ENCODE measurements around the gene TTLL9.

DNA sequence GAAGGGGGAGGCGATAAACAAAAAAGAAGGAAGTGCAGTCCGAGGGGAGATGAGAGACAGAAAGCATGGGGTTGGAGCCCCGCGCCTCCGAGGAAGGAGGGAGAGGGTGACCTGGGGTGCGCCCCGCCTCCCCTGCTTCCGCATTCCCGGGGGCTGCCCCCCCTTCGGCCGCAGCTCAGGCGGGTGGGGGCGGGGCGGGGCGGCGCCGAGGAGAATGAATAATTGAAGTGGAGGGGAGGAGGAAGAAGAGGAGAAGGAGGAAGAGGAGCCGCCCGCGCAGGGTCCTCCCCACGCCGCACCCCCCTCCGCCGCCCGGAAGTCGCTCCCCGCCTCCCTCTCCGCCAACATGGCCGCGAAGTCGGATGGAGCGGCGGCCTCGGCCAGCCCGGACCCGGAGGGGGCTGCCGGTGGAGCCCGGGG, 97.4 kb downstream of the TTLL9 start, which contains the start of gene XKR7:
- TF ChIP-seq, protein P1, sequence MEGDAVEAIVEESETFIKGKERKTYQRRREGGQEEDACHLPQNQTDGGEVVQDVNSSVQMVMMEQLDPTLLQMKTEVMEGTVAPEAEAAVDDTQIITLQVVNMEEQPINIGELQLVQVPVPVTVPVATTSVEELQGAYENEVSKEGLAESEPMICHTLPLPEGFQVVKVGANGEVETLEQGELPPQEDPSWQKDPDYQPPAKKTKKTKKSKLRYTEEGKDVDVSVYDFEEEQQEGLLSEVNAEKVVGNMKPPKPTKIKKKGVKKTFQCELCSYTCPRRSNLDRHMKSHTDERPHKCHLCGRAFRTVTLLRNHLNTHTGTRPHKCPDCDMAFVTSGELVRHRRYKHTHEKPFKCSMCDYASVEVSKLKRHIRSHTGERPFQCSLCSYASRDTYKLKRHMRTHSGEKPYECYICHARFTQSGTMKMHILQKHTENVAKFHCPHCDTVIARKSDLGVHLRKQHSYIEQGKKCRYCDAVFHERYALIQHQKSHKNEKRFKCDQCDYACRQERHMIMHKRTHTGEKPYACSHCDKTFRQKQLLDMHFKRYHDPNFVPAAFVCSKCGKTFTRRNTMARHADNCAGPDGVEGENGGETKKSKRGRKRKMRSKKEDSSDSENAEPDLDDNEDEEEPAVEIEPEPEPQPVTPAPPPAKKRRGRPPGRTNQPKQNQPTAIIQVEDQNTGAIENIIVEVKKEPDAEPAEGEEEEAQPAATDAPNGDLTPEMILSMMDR (IDR thresholded peaks at IDR 0.05; ENCODE audit: low read depth, low read length): no peak
- no peak for TF ChIP-seq POLR2A (IDR thresholded peaks at IDR 0.05; ENCODE audit: extremely low read depth, insufficient read length)
- TF ChIP-seq, protein P2, sequence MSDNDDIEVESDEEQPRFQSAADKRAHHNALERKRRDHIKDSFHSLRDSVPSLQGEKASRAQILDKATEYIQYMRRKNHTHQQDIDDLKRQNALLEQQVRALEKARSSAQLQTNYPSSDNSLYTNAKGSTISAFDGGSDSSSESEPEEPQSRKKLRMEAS (IDR thresholded peaks at IDR 0.05; ENCODE audit: low read depth, low read length): no peak

All from NB4 (cell line).